Right renal pelvis (tissue), 4 donors: Measurements from ENCODE around the gene HELZ2. TPM values are rescaled to one million over a fixed set of nuclear protein-coding genes. Genes with fewer than 3 reads are reported as not detected.

Source experiments
- DNase-seq, 4 donors: peaks; one replicate each; pipeline ENCODE4 v3.0.0-alpha.2; 2013; ENCODE audit warnings: low read depth in 4 of 4, low spot score in 3 of 4, missing footprints in 1 of 4
- polyA plus RNA-seq, 4 donors: library from polyadenylated mRNA; unstranded; fragments of 120-200 nt; gene quantifications; one replicate each; pipeline ENCODE4 v1.2.1, GENCODE V29; 2013; ENCODE audit not compliant: insufficient read length in 4 of 4

The HELZ2 gene
- polyA plus RNA-seq, 4 donors: 10.1 to 15.3 (median 11.2) TPM

DNA sequence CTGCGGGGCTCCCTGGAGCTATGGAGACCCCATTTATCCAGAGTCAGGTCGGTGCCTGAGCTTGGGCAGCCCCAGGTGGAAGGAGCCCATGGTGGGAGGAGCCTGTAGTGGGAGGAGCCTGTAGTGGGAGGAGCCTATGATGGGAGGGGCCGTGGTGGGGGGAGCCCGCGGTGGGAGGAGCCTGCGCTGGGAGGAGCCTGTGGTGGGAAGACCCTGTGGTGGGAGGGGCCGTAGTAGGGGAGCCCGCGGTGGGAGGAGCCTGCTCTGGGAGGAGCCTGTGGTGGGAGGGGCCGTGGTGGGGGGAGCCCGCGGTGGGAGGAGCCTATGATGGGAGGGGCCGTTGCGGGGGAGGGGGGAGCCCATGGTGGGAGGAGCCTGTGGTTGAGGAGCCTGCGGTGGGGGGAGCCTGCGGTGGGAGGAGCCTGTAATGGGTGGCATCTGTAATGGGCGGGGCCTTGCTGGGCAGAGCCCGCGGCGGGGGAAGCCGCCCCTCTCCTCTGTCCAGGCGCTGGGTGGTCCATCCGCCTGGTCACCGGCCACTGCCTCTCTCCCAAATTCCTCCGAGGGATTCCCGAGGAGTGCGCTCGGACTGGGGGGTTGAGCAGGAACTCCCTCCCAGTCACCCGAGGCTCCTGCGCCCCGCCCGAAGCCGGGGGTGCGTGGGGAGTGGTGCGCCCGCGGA, 20.6 kb downstream of the HELZ2 start:
- DNase-seq: no peak

- DNase-seq: no peak
Observed at GRCh38 chr20:63552481-63553249, 21.4 kb downstream of the HELZ2 start.

DNA sequence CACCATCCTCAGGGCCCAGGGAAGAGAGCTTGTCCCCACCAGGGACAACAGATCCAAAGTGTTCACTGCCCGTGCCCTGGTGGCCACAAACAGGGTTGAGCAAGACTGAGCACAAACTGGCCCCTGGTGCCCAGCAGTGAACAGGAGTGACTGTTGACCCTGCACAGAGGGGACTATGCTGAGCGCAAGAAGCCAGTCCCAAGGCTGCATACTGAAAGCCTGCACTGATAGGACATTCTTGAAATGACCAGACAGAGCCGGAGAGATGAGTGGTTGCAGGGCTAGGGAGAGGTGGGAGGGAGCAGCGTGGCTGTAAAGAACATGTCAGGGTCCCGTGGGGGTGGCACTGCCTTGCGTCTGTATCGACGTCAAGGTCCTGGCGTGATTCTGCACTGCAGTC, 23.0 kb downstream of the HELZ2 start:
- DNase-seq: no peak

GRCh38 chr20:63549679-63550282, 24.3 kb downstream of the HELZ2 start:
- no peak for DNase-seq

DNA sequence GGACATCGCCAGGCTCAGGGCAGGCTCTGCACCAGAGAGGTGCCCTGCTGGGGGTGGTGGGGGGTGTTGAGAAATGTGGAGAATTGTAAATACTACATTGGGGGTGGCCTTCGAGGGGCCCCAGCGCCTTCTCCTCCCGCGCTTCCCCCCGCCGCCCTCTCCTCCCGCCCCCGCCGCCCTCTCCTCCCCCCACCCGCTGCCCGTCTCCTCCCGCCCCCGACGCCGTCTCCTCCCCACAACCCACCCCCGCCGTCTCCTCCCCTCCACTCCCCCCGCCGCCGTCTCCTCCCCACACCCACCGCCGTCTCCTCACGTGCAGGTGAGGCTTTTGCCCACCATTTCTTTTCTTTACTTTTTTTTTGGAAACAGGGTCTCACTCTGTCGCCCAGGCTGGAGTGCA, 25.0 kb downstream of the HELZ2 start:
- no peak for DNase-seq

DNA sequence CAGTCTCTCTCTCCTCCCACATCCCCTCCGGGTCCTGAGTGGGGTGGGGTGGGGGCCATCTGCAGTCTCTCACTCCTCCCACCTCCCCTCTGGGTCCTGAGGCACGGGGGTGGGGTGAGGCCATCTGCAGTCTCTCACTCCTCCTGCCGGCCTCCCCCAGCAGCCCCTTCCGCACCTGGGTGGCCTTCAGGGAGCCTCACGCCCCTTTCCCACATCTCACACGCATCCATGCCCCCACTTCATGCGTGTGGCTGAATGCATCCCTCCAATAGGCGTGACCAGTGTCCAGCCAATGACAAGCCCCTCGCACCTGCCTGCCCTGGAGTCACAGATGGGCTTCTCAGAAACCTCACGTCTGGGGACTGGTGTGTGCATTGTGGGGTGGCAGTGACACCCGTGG, 25.5 kb downstream of the HELZ2 start:
- no peak for DNase-seq

- DNase-seq: no peak
Observed at GRCh38 chr20:63547725-63548480, 26.1 kb downstream of the HELZ2 start, which contains the start of gene SRMS. TSS of gene SRMS (minus strand) at chr20:63547749. CDS start at chr20:63547463, 286 bp downstream.

GRCh38 chr20:63546956-63547724, 26.9 kb downstream of the HELZ2 start:
- no peak for DNase-seq

- DNase-seq: no peak
Observed at GRCh38 chr20:63546256-63546955, 27.6 kb downstream of the HELZ2 start.

GRCh38 chr20:63545814-63546213, 28.2 kb downstream of the HELZ2 start:
- DNase-seq: no peak

DNA sequence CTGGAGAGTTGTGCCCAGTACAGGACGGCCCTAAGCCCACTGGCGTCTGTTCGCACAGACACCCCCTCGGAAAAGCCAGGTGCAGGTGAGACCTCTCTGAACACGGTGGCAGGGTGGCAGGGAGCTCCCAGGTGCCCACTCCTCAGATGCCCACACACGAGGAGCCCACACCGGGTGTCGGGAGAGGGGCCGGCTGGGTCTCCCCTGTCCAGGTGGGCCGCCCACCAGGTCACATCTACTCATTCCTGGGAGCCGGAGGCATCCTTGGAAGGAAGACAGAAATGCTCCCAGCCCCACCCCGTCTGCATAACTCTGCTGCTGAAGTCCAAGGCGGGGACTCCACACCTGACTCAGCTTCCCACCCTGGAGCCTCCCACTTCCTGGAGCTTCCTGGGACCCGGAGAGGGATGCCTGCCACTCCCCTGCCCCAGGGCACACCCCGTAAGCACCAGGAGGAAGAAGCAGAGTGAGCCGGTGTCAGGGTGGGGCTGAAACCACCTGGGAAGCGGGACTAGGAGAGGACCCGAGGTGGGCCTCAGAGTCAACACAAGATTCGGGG, 29.0 kb downstream of the HELZ2 start:
- no peak for DNase-seq

DNA sequence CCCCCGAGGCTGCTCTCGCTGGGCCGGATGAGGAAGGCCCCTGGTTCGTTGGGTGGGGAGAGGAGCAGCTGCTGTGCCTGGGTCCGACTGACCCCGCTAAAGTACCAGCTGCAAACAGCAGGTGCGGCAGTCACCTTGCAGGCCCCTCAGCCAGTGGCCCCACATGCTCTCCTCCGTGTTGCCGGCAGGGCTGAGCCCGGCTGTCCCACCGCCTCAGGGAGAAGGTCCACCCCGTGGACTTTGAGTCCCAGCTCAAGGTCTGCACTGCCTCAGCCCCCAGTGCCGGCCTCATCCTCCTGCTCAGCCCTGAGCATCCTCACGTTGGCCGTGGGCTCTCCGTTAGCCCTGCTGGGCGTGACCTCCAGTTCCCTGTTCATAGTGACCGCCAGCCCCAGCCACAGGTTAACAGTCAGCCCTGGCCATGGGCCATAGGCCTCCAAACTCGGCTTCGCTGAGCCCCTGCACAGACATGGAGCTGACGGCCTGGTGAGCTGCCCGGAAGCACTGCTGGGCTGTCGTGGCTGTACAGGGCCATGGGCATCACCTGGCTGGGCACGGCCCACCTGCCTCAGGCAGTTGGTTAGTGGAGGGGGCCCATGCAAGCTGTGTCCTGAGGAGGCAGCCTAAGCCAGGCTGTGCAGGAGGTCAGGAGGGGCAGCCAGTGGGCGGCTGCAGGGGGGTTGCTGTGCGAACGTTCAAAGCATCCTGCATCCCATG, 29.6 kb downstream of the HELZ2 start:
- no peak for DNase-seq

DNA sequence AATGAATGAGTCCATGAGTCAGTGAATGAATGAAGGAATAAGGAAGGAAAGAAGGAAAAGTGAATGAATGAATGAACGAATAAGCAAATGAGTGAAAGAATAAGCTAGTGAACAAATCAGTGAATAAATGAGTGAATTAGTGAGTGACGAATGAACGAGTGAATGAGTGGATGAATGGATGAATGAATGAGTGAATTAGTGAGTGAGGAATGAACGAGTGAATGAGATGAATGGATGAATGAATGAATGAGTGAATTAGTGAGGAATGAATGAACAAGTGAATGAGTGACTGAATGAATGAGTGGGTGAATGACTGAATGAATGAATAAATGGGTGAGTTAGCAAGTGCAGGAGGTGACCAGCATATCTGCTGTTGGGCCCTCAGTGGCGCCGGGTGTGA, 30.3 kb downstream of the HELZ2 start:
- DNase-seq: no peak

DNA sequence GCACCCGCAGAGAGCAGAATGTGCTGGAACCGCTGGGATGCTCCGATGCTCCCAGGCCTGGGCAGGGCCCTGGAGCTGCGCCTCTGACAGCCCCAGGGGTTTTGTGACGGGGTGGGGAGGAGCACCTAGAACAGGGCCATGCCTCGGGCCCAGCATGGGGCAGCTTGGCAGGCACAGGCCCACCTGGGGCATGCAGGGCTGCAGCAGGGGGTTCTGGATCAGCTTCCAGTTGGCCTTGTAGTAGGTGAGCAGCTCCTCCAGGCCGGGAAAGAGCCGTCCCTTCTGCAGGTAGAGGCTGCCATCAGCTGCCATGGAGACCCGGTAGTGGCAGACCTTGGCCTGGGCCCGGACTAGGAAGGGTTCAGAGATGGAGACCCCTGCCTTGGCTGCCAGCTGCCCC, 30.9 kb downstream of the HELZ2 start:
- no peak for DNase-seq

DNA sequence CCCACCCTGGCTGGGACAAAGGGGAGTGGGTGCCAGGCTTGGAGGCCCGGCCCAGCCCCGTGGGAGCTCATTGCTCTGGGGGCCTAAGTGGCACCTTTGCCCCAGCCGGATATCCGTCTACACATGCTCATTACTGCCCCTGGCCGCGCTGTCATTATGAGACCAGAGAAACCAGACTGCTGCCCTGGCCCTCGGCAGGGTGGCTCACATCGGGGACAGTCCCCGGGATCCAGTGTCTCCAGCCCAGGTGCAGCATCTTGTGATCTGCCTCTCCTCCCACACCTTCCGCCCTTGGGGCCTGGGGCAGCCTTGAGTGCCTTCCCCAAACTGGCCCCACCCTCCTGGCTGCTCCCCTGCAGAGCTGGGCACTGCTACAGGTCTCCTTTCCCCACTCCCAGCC, 31.3 kb downstream of the HELZ2 start:
- no peak for DNase-seq

- DNase-seq: no peak
Observed at GRCh38 chr20:63542031-63542559, 31.9 kb downstream of the HELZ2 start.

- no peak for DNase-seq
Observed at GRCh38 chr20:63541371-63541770, 32.7 kb downstream of the HELZ2 start.

GRCh38 chr20:63540417-63541186, 33.4 kb downstream of the HELZ2 start:
- DNase-seq: no peak
